Measurements from ENCODE around the gene ZNF497.
A peak's percentile ranks its signal among the peaks of the same experiment; 100 is the strongest.
"Not testable (repeated sequence)": the region's sequence is repeated elsewhere in the genome, so short reads cannot be mapped to it uniquely, and the experiment has no call there.

Gene ZNF497

DNA sequence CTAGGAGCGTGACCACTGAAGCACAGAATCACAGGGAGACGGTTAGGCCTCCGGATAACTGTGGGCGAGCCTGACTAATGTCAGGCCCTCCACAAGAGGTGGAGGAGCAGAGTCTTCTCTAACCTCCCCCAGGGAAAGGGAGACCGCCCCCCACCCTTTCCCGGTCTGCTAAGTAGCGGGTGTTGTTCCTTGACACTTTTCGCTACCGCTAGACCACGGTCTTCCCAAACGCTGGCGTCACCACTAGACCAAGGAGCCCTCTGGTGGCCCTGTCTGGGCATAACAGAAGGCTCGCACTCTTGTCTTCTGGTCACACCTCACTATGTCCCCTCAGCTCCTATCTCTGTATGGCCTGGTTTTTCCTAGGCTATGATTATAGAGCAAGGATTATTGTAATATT lies 51.9 kb downstream of the ZNF497 start:
- DNase-seq (ENCODE audit: low read depth), result not testable (repeated sequence)

DNA sequence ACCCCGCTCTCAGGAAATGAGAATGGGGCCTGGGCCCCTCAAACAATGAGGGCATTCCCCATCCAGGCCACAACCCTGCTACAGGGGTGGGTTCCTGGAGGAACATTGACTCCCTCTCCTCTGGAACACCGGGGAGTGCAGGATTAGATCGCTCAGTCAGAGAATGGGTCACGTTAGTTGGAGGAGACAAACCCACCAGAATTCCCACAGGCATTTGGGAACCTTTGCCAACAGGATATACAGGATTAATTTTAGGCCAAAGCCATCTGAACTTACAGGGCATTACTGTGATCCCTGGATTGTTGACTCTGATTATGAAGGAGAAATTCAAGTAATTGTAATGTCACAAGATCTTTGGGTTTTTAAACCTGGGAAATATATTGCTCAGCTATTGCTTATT lies 54.8 kb downstream of the ZNF497 start:
- no peak for DNase-seq (ENCODE audit: low read depth)

- DNase-seq (ENCODE audit: low read depth), result no peak
Observed at GRCh38 chr19:58305932-58306323, 56.6 kb downstream of the ZNF497 start.

GRCh38 chr19:58305065-58305931 lies 57.3 kb downstream of the ZNF497 start, which contains the start of gene ERVK3-1:
TSS of gene ERVK3-1 (plus strand) at chr19:58305377. CDS start at chr19:58312169, 6,792 bp downstream.
- DNase-seq (ENCODE audit: low read depth), result peak; percentile 84

DNA sequence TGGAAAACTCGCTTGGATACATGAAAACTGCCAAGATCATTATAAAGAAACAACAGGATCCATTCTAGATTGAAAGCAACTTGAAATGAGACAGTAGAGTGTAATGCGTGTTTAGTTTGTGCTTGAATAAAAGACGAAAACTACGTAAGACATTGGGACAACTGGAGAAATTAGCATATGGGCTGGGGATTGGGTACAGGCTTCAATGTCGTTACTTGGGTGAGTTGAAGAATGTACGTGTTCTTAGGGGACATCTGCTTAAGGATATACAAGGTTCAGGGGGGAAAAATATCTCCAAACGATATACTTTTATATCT lies 57.8 kb downstream of the ZNF497 start:
- DNase-seq (ENCODE audit: low read depth), result no peak

Data from stimulated activated CD8-positive, alpha-beta memory T cell treated with anti-CD3 and anti-CD28 coated beads, Interleukin-7, amount 100 ng/mL, for 24 hours (primary cell).